ENCODE results near the gene ADIPOR2. TPM values are rescaled to one million over a fixed set of nuclear protein-coding genes. Genes with fewer than 3 reads are reported as not detected.

ADIPOR2 gene
- total RNA-seq, 1 experiment from 2014 or later: 84.0 TPM

GRCh38 chr12:1769809-1770494 lies 79.1 kb downstream of the ADIPOR2 start:
- no peaks in the 10 kb centered on the region for H3K9me3 ChIP-seq (ENCODE audit: low read depth, low read length, poor library complexity, severe bottlenecking)
- POLR2A ChIA-PET (ENCODE audit: low non-redundant PET): no interaction called here
- DNase-seq (ENCODE audit: low spot score): no peak
- TF ChIP-seq CTCF (conservative IDR thresholded peaks at IDR 0.05; ENCODE audit: low read depth, low read length) (no peak), EZH2 (IDR thresholded peaks at IDR 0.05; ENCODE audit: borderline replicate concordance, low read depth, low read length, poor library complexity, severe bottlenecking) (no peak)
- H3K27me3 ChIP-seq (replicated peaks; ENCODE audit: insufficient read depth, low read depth, low read length, poor library complexity): no peaks in the 10 kb centered on the region
- H3K36me3 ChIP-seq (ENCODE audit: insufficient read depth, low read length, poor library complexity, severe bottlenecking): peaks cover 4% of the 10 kb centered on the region
- no TSS peak for BruUV-seq (replicated peaks)
- intact Hi-C loops (cut with micrococcal nuclease; ENCODE audit: unreplicated experiment): no loop called here
- no peak overlapping the region for H3K27ac ChIP-seq (ENCODE audit: low read depth, low read length, poor library complexity, severe bottlenecking)
- H3K4me3 ChIP-seq (ENCODE audit: low read depth, low read length, poor library complexity, severe bottlenecking): no peak overlapping the region
- CTCF ChIA-PET: no interaction called here
- H3K4me1 ChIP-seq (ENCODE audit: insufficient read depth, low read length, poor library complexity, severe bottlenecking): peaks cover 12% of the 10 kb centered on the region

GRCh38 chr12:1773937-1774655 lies 83.2 kb downstream of the ADIPOR2 start:
- CTCF ChIA-PET: no interaction called here

More at GRCh38 chr12:1773937-1774655, 83.2 kb downstream of the ADIPOR2 start:
- no peak for TF ChIP-seq EZH2 (IDR thresholded peaks at IDR 0.05; ENCODE audit: borderline replicate concordance, low read depth, low read length, poor library complexity, severe bottlenecking)
- no peak for TF ChIP-seq CTCF (conservative IDR thresholded peaks at IDR 0.05; ENCODE audit: low read depth, low read length)
- POLR2A ChIA-PET (ENCODE audit: low non-redundant PET): no interaction called here
- Histone ChIP-seq H3K27me3 (replicated peaks; ENCODE audit: insufficient read depth, low read depth, low read length, poor library complexity) (no peaks in the 10 kb centered on the region), H3K9me3 (ENCODE audit: low read depth, low read length, poor library complexity, severe bottlenecking) (no peaks in the 10 kb centered on the region), H3K4me3 (ENCODE audit: low read depth, low read length, poor library complexity, severe bottlenecking) (no peak overlapping the region), H3K36me3 (ENCODE audit: insufficient read depth, low read length, poor library complexity, severe bottlenecking) (peaks cover 11% of the 10 kb centered on the region), H3K27ac (ENCODE audit: low read depth, low read length, poor library complexity, severe bottlenecking) (no peak overlapping the region), H3K4me1 (ENCODE audit: insufficient read depth, low read length, poor library complexity, severe bottlenecking) (peaks cover 26% of the 10 kb centered on the region)
- BruUV-seq (replicated peaks): TSS peak; percentile 11
- intact Hi-C loops (cut with micrococcal nuclease; ENCODE audit: unreplicated experiment): no loop called here
- DNase-seq (ENCODE audit: low spot score): no peak

Data from A673 (cell line).